AG20443 (cell line): Measurements from ENCODE around the gene MEGF6.

ENCODE experiments used
- DNase-seq: peaks from one replicate; pipeline ENCODE4 v3.0.0; 2012; ENCODE audit warnings: low spot score, mixed read lengths

The MEGF6 gene

DNA sequence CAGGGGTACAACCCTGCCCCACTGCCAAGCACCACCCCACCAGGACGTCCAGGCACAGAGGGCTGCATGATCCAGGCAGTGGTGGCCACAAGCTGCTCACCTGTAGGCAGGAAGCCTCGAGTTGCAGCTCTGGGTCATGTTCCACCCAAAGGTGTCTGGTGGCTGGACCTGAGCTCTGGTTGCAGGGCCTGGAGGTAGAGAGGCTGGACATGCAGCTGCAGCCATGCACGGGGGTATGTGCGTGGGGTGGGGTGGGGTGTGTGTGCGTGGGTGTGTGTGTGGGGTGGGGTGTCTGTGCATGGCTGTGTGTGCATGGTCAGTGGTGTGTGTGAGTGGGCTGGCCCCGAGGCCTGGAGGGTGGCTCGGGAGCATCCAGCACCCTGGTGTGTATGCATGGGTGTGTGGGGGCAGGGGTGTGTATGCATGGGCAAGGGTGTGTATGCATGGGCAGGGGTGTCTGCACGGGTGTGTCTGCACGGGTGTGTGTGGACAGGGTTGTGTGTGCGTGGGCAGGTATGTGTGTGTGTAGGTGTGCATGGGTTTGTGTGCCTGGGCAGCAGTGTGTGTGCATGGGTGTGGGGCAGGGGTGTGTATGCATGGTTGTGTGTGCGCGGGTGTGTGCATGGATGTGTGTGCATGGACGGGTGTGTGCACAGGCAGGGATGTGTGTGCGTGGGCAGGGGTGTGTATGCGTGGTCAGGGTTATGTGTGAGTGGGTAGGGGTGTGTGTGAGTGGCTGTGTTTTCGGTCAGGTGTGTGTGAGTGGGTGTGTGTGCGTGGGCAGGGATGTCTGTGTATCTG lies 141.3 kb downstream of the MEGF6 start:
- DNase-seq = no peak

DNA sequence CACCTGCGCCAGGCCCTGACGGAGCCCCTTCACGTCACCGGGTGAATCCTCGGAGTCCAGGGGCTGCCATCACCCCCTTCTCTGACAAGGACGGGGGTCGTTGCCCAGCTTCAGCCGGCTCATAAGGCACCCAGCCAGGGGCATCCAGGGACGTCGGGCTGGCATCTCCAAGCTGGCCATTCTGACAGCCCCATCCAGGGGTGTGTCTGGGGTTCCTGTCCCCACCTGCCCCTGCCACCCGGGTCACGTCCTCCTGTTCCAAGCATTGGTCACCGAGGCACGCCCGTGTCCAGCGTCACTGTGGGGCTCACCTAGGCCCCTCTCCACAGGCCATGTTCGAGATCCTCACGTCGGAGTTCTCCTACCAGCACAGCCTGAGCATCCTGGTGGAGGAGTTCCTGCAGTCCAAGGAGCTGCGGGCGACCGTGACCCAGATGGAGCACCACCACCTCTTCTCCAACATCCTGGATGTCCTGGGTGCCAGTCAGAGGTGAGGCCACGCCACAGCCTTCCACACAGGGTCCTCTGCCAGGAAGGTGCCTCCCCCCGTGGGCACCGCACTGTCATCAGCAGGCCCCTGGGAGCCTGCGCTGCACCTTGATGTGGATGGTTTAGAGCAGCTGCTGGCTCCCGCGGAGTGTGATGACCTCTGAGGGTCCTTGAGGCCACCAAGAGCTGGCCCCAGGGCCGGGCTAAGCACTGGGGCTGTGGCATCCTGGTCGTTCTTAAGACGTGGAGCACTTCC lies 142.0 kb downstream of the MEGF6 start:
- DNase-seq = no peak

GRCh38 chr1:3468236-3469103 lies 142.8 kb downstream of the MEGF6 start:
- no peak for DNase-seq

DNA sequence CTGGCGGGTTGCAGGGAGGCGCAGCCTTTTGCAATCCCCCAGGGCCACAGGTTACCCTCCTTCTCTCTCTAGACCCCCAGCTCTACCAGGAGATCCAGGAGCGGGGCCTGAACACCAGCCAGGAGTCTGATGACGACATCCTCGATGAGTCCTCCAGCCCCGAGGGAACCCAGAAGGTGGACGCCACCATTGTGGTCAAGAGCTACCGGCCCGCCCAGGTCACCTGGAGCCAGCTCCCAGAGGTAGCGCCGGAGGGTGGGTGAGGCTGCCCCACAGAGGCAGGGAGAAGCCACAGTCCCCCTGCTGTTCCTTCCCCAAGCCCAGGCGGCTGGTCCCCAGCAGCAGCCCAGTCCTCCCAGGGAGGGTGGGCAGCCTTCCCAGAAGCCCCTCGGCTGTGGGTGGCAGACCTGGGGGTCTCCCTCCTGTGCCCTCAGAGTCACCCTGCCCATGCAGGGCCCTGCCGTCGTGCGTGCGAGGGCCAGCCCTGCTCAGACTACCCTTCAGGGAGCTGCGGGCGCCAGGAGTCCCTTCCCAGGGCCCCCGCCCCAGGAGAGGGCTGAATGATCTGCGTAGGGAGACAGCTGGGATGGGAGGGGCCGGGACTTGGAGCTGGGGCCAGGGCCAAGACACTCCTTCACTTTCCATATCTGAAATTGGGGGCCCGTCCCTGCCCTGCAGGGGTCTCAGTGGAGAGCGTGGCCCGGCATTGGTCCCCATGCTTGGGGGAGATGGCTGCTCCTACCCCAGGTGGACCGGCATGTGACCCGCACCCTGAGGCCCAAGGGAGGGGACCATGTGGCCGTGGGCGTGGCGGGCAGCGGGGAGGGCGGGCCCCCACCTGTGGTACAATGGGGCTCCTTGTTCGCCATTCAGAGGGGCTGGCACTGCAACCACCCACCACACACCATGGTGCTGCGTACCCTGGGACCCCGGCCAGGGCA lies 143.9 kb downstream of the MEGF6 start:
- no peak for DNase-seq

DNA sequence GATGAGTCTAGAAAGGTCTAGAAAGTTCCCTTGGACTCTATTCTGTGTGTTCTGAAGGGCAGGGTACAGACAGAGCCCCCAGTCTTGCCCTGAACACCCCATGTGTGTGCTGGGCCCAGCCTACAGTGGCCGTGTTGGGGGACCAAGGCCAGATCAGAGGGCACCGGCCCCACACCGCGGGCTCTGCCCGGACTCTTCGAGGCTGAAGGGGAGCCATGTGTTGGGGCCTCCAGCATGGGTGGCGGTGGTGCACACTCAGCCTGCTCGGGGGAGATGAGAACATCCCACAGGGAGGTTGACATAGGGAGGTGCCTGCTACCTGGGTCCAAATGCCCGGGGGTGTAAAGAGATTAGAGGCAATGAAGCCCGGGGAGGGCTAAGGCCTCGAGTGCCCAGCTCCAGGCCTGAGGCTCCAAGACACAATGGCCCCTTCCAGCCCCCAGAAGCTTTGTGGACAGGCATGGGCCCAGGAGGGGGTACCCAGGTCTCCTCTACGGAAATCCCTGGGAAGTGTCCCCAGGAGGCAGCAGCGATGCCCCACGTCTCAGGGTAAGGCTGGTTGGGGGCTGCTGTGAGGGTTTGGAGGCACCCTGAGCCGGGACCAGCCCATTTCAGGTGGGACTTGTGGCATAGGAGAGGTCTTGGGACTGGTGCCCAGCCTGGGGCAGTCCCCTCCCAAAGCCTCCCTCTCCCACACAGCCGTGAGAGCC lies 144.8 kb downstream of the MEGF6 start:
- no peak for DNase-seq

- no peak for DNase-seq
These were observed 145.4 kb downstream of the MEGF6 start for GRCh38 chr1:3465935-3466321.

DNA sequence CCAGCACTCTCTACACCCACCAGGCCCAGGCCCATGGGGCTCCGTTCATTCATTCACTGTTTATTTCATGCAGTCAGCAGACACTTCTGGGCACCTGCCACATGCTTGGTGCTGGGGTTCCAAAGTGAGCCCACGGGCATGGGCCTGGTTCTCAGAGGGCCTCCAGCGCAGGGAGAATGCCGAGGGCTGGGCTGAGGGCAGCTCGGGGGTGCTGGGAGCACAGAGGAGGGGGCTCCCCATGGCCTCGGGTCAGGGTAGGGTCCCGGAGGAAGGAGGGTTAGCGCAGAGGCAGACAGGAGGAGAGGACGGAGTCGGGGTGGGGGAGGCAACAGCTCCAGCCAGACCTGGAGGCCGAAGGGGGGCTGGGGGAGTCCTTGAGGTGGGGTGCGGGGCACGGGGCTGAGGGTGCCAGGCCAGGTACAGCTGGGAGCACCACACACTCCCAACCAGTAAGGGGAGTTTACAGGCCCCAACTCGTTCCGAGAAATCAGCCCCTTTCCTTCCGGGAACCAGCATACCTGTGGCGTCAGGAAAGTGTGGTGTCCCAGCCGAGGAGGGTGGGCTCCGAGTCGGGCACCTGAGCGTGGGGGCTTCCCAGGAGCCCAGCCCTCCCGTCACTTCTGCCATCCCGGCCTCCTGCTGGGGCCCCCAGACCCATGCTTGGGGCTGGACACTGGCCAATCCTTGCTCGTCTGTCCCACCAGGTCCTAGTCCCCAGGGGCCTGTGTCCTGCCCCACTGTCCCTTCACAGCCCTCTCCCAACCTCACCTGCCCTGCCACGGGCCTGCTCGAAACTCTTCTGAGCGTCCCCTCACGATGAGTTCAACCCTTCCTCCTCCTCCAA lies 146.0 kb downstream of the MEGF6 start:
- DNase-seq = no peak

- DNase-seq = no peak
These were observed 146.7 kb downstream of the MEGF6 start for GRCh38 chr1:3464649-3465025.

- no peak for DNase-seq
These were observed 147.2 kb downstream of the MEGF6 start for GRCh38 chr1:3463891-3464648.

DNA sequence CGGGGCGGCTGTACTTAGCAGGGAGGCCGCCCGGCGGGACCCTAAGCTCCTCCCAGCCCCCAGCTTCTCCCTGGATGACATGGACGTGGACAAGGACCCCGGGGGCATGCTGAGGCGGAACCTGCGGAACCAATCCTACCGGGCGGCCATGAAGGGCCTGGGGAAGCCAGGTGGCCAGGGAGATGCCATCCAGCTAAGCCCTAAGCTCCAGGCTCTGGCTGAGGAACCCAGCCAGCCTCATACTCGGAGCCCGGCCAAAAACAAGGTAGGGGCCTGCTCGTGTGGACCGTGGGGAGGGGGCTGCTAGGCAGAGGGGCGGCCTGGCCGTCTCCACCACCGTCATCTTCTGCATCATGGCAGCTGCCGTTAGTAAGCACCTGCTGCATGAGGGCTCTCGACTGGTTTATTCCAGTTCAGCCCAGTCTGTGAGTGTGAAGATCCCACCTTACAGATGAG lies 147.9 kb downstream of the MEGF6 start:
- no peak for DNase-seq

DNA sequence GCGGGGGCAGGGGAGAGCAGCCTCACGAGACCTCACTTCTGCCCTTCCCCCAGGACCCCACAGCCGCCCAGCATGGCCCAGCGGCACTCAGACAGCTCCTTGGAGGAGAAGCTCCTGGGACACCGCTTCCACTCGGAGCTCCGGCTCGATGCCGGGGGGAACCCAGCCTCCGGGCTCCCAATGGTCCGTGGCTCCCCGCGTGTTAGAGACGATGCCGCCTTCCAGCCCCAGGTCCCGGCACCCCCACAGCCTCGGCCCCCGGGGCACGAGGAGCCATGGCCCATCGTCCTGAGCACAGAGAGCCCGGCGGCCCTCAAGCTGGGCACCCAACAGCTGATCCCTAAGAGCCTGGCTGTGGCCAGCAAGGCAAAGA lies 148.3 kb downstream of the MEGF6 start:
- DNase-seq = no peak

- DNase-seq = no peak
These were observed 148.8 kb downstream of the MEGF6 start for GRCh38 chr1:3462356-3463012.

DNA sequence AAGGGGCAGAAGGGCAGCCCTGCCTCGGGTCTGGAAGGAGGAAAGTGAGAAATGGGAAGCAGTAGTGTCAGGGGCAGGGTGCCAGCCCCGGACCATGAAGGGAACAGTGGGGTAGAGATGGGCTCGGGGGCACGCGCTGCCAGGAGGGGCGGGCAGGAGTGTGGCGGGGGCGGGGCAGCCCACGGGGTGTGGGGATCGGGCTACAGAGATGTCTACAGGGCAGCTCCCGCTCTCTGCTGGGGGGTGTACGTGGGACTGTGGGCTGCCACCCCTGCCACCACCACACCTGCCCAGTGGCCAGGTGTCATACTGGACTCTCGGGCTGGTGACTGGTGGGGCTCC lies 149.4 kb downstream of the MEGF6 start:
- no peak for DNase-seq

GRCh38 chr1:3461238-3461933 lies 149.9 kb downstream of the MEGF6 start:
- no peak for DNase-seq

DNA sequence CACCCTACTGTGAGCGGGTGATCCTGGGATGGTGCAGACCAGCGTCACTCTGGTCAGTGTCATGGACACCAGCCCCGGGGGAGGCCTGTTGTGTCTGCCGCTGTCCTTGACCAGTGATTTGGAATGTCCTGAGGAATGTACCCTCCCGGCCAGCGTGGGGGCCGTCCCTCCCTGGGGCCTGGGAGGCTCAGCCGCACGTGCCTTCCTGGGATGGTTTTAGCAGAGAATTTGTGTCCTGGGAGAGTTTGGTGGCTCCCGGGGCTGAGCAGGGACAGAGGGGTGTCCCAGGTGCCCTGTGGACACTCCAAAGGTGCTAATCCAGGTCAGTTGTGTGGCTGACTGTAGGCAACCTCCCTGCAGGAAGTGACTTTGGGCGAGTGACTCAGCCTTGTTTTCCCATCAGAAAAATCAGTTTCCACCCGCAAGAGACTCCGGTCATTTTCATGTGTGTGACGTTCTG lies 150.6 kb downstream of the MEGF6 start:
- DNase-seq = no peak

DNA sequence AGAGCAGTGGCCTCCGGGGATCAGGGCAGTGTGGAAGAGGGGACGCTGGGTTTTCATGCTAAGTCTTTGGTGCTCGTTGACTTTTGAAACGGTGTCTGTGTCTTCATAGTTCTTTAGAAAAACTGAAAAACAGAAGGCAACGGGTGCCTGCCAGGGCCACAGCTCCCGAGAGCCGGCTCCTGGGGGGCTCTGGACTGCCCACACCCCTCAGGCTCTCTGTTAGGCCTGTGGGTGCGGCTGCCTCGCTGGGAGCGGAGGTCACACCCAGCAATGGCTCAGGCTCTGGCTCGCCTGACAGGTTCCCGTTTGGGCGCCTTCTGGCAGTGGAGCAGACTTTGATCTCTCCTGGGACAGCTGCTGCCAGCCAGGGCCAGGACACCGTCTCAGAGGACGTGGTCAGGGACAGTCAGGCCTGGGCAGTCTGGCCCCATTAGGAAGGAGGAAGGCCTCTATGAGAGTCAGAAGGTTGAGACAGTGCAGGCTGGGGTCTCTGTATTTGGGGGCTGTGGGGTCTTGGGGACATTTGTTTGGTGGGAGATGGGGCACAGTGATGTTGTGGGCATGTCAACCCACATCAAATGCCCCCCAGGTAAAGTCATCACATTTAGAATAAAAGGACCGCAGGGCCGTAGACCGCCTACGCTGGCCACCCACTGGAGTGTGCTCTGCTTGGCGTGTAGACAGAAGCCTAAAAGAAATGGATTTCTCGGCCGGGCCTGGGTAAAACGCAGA lies 151.2 kb downstream of the MEGF6 start:
- DNase-seq = no peak
